GM21717 (cell line): ENCODE results near the gene APBA2.

Source experiments
- ATAC-seq: cut with Tn5 transposase; IDR thresholded peaks from one replicate; pipeline ENCODE4 v1.9.1; 2021; ENCODE audit warnings: mild to moderate bottlenecking, moderate library complexity; ENCODE audit not compliant: unreplicated experiment

The APBA2 gene

DNA sequence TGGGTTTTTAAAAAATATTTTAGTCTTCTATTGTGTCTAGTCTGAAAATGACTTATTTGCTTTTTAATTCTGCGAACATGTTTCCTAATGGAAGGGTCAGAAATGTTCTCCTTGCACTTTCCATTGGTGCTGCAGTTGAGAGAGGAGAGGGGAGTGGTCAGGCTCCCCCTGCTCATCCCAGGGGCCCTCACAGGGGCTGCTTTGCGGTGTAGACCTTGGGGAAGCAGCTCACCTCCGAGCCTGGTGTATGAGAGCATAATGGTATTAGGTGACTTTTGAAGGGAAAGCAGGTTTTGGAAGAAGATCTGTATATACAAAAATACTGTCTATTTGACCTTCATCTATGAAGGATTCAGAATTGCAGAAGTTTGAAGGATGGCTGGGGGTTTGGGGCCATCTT is 28.3 kb downstream of the APBA2 start:
- no peak for ATAC-seq

DNA sequence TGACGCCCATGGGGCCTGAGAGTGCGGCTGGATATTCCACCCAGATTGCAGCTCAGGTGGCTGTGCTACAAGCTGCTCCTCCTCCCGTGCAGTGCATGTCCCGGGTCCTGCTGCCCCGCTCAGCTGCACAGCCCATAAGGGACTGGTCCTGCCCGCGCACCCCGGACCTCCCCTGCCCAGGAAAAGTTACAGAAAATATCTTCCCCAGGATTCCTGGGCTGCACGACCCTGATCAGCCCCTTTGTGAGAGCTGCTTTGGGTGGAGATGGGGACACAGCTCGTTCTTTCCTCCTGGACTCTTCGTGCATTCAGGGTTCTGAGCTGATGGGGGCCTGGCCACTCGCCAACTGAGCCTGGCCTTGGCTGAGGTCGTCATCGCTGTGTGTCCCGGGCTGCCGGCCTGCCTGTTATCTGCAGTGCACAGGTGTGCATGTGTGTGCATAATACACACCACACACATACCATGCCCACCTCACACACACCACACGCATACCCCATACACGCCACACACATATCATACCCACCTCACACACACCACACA is 28.8 kb downstream of the APBA2 start:
- no peak for ATAC-seq

DNA sequence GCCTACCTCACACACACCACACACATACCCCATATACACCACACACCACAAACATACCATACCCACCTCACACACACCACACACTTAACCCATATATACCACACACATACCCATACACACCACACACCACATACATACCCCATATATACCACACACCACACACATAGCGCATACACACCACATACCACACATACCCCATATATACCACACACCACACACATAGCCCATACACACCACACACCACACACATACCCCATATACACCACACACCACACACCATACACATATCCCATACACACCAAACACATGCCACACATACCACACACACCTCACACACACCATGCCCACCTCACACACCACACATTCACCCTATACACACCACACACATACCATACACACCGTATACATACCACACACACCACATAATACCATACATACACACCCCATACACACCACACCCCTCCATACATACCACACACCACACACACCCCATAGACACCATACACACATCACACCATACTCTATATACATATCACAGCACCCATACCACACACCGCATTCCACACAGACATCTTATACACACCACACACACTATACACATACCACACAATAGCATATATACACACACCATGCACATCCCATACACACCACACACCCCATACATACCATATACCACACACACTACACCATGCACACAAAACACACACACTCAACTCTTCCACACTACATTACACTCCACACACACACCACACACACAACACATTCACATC is 29.5 kb downstream of the APBA2 start:
- no peak for ATAC-seq

DNA sequence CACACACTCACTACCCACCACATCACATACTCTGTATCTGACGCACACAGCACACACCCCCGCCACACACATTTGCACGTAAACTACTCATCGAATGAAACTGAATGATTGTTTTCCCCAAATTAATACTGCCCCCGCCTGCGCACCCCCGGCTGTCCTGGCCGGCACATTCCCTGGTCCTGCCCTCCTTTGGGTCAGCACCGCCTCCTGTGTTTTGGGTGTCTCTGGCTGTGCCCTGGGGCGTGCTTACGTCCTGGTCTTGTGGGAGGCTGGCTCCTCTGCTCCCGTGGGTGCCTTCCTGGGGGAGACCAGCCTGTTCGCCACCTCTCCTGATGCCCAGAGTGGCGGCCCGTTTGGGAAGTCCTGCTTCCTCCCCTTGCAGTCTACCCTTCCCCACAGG is 30.2 kb downstream of the APBA2 start:
- ATAC-seq, result no peak

DNA sequence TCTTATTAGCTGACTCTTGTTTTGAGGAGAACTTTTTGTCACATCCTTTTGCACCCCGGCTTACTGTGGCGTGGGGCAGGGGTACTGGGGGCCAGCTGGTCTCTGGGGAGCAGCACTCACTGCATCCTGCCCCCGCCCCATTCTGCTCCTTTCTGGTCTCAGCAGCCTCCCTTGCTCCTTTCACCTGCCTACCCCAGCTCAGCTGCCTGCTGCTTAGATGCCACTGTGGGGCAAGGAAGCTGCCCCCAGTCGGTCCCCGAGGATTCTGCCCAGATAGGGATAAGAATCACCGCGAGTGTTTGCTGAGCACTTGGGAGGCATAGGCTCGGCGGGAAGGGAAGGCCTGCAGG is 32.0 kb downstream of the APBA2 start:
- ATAC-seq, result no peak

DNA sequence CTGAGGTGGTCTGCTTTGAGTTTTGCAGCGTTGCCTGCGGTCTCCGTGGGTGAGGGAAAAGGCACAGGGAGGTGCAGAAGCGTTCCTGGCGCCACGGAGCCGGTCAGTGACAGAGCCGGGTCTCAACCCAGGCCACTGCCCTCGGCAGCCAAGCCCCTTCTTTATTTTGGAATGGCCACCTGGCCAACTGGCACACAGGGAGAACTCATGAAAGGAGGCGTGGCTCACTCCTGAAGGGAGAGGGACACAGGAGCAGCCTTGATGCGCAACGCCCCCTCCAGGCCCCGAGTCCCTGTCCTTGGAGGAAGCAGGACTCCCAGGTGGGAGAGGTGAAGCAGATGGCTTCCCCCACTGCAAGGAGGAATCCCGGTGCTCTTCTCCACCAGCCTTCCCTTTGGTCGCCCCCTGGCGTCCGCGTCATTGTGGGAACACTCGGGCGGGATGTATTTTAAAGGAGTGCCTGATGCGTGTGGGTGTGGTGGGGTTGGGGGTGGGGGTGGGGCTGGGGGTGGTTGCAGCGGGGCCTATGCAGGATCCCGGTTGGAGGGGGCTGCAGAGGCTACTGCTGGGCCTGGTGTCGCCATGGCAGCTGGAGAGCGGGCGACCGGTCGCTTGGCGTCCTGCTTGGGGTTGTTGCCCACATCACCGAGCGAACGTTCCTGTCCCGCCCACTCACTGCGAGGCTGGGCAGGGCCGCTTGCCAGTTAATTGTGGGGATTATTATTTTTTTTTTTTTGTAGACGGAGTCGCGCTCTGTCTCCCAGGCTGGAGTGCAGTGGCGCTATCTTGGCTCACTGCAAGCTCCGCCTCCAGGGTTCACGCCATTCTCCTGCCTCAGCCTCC is 32.6 kb downstream of the APBA2 start:
- ATAC-seq, result no peak

DNA sequence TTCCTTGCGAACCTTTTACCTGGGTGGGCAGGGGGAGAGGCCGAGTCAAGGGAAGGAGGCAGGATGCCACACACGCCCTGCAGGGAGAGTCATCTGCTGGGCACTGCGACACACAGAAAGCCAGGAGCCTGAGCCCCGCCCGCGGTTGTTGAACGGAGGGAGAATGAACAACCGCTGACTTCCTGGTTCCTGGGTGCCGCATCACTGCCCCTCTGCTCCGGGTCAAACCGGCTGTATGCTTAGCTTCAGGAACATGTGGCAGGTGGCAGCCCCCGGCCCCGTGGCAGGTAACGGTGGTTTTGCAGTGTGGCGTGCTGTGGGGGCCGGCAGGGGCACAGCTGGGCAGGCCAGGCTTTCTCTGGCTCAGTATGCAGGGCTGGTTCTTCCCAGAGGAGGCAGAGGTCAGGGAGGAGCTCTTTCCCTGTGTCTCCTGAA is 33.4 kb downstream of the APBA2 start:
- ATAC-seq, result no peak

DNA sequence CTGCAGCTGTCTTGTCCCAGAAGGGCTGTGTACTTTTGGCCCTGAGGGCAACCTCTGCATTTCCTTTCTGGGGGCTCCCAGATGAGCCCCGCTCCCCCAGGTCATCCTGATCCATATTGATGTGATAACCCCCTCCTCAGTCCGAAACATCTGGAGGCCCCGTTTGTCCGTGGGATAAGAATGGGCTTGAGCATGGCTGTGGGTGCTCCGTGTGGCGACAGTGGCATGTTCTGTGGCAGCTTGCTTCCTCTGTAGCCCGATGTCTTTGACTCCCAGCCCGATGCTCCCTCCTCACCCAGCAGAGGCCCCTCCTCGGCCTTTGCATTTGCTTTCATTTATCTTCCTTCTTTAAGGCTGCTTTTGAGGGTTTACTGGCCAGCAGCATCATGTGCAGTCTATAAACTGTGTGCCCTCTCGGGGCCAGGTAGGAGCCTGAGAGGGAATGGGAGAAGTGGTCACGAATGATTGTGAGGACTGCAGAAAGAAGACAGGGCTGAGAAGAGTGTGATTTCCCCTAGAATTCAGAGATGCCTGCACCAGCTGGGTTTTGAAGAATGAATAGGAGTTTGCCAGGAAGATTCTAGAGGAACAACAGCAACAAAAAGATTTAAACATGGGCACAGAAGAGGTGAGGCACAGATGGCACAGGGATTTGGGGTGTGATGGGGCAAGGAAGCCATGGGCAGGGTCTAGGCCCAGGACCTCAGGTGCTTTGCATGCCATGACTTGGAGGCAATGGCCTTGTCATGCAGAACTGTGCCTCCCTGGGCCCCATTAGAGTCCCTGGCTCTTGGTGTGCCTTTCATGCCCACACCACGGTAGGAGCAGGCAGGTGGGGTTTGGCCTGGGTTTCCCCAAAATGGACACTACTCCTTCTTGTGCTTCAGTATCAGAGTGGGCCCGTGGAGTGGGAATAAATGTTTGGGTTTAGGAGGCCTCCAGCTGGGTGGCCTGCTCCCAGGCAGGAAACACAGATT is 34.2 kb downstream of the APBA2 start:
- no peak for ATAC-seq

DNA sequence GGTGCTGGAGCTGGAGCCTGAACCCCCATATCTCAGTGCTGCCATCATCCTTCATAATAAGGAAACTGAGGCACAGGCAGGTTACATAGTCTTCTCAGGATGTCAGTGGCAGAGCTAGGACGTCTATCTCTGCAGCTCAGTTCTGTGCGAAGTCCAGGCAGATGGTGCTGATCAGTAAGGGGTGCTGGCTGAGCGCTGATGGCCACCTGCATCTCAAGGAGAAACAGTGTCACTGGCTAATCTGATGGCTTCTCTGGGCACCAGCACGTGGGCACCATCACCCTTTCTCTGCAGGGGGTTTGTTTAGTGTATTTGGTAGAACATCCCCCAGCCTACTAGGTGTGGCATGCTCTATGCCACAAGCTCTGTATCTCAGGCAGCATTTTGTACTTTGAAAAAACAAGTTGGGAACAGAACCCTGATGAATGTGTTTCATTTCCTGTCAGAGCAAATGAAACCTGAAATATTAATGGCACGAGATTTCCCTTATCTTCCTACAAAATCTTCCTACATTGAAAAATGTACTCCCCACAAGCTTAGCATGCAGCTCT is 35.1 kb downstream of the APBA2 start:
- no peak for ATAC-seq

DNA sequence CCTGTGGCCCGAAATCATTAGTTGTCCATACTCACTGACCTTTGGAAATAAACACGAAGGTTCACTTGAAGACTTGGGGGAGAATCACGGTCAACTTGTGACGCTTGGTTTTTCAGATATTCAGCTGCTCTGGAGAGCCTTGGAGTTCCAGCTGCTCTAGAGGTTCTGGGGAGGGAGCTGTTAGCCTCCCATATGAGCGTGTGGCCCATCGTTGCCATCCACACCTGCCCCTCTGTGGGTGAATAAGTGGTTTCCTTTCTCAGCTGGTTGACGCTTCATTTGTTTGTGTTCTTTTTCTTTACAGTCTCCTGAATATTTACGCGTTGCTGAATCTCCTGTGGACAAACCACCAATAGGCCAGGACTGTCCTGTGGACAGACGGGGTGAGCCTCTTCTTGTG is 35.6 kb downstream of the APBA2 start:
- no peak for ATAC-seq

DNA sequence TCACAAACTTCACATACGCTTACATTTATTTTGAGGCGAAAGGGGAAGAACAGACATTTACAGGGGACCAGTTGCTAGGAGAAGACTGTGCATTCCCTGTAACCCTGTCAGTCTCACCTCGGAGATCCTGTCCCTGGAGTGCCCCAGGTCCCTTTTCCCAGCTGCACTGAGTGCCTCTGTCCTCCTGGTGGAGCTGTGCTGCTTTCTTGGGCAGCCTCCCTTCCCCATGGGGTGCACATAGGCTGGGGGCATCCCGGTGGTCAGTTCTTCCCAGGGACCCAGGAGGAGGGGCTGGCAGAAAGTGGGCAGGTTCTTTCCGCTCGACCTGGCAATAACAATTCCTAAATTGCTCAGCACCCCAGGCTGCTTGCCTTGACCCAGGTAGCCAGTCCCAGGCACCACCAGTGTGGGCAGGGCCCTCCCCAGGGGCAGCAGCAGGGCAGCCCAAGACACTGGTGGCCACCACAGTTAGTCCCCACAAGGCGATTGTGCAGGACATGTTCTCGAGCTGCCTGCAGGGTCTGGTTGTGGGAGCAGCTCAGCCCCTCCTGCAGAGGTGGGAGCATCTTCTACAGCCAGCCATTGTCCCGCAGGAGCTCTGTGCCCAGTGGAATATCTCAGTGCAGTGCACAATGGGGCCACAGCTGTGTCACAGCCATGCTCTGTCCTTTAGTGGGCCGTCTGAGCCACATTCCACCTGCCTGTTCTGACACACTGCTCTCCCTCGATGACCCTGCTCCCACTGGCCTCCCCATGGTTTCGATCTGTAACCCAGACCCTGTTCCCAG is 36.3 kb downstream of the APBA2 start:
- ATAC-seq, result no peak

DNA sequence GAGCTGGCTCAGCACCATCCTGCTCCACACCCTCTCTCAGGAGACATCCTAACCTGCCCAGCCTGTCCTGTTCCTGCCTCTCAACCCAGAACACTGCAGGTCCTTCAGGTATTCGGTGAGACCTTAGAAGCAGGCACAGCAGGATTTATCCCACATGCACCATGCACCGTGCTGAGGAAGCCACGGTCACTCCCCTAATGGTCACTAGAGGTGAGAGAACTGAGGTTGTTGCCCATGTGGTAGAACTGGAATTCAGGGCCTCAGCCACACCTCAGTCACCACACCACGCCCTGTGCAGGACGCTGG is 36.9 kb downstream of the APBA2 start:
- no peak for ATAC-seq

DNA sequence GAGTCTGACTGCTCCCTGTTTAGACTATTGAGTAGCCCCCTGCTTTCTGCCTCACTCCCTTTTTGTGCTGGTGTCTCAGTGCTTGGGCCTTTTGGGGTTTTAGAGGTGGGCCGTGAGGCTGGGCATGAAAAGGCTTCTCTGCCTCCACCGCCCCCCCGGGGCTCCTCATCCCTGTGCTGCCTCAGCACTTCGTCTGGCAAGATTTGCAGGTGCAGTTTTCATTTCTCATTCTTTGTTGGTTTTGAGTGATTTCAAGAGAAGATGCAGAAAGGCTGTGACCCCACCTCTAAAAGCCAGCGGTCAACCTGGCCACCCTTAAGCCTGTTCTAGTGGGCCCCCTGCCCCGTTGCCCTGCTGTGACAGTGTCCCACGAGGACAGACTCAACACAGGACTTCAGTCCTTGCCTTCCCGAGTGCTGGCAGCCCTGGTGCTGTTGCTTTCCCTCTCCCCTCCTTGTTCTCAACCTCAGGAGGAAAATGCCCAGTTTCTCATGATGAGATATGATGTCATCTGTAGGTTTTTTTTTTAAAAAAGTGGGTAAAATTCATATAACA is 38.0 kb downstream of the APBA2 start:
- no peak for ATAC-seq

DNA sequence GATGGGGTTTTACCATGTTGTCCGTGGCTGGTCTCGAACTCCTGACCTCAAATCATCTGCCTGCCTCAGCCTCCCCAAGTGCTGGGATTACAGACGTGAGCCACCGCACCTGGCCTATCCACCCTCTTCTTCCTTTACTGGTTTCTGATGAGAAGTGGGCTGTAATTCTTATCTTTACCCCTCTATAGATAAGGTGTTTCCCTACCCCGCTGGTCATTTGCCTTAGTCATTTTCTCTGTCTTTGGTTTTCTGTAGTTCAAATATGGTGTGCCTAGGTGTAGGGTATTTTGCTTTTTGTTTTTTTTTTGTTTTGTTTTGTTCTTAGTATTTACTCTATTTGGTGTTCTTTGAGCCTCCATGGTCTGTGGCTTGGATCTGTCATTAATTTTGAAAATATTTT is 41.3 kb downstream of the APBA2 start:
- ATAC-seq, result no peak

DNA sequence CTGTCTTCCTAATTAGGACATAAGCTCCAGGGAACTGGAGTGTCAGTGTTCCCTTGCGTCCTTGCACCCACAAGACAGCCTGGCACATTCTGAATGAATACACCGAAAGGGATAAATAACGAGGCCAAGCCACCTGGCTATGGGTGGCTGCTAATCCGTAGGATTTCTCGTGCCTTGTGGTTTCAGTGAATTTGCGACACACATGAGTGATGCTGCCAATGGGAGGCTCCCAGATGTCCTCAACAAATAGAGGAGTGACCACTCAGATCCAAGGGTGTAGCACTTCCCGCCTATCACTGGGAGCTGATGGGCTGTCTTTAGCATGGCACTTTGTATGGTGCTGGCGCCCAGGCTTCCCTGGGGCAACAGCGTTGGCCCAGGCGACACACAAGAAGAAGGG is 43.4 kb downstream of the APBA2 start:
- ATAC-seq, result no peak

DNA sequence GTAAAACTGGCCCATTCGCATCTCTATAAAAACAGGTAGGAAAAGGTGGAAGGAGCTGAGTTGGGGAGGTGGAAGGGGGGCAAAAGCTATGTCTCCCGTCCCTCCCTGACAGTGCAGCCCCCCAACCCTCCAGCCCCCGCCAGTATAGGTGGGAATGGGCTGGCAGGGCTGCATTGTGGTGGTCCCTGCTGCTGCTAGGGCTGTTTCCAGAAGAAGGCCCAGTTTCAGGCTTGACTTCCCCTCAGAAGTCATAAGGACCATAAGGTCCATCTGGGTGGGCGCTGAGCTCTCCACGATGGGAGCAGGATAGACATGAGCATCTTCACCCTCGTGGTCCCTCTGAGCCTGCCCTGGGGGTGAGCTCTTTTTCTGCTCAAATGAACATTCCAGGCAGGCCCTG is 44.2 kb downstream of the APBA2 start:
- no peak for ATAC-seq

DNA sequence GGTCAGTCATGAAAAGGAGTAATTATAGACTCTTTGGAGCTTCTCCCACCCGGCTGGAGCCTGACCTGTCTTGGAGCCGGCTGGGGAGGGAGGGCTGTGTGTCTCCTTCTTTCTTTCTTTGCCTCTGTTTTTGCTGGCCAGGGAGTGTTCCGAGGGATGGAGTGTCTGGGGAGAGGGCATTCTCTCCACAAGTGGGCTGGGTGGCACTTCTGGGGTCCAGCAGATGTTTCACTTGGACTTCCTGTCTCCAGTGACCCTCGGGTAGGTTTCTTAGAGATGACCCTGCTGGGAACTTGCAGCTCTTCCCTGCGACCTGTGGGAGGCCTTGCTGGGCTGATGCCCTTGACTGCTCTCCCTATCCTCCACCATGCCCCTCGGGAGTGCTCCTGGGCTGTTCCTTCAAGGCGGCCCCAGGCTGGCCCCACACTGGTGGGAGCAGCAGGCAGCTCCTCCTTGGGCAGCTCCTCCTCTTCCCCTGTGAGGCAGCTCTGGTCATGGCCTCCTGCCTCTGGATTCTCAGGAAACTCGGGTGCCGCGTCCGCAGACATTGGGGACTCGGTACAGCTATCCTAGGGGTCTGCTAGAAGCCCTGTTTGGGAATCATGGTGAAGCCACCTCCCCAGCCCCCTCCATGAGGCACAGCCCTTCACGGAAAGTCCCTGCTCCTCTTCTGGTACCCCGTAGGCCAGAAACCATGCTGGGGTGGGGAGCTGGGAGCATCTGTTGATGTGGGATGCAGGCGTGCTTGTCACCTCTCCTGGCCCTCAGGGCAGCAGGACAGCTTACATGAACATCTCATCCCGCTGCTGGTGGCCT is 44.9 kb downstream of the APBA2 start:
- ATAC-seq, result no peak

DNA sequence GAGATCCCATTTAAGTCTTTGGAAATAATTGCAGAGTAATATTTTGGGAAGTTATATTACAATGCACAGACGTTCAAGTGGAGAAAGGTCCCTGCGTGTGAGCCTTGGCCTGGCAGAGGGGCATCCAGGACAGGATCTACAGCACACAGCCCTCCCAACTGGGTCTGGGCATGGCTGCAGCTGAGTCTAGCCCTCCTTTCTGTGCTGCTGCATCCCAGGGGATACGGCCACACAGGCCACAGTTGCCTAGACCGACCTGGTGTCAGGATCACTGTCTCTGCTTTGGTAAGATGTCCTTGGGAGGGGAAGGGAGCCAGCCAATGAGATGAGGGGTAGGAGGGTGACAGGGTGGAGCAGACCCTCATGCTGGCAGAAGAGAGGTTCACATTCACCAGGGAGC is 46.1 kb downstream of the APBA2 start:
- no peak for ATAC-seq

DNA sequence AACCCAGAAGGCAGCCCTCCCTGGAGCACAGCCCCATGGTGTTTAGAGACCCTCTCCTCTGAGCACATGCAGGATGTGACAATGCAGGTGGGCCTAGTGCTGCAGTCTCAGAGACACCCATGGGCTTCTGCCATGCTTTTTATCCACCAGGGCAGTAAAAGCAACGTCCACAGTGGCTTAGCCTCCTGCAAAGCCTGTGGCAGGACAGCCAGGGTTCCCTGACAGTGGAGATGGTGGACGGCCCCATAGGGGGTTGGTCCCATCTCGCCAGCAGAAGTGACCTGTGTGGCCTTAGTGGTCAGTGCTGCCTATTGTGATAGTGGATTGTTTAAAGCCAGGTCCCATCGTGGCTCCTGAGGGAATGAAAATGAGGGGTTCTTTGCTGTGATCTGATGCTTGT is 46.6 kb downstream of the APBA2 start:
- ATAC-seq, result no peak
